Endodermal cell (in vitro differentiated cells): ENCODE measurements around the gene KAZN. TPM values are rescaled to one million over a fixed set of nuclear protein-coding genes. Genes with fewer than 3 reads are reported as not detected.

Experiments
- DNase-seq: peaks from one replicate; pipeline ENCODE4 v3.0.0-alpha.2; 2017
- H3K27ac ChIP-seq: 2 replicates; pipeline ENCODE4 v1.5.1; 2013; ENCODE audit warnings: mild to moderate bottlenecking, low read depth, low read length, moderate library complexity
- H3K27me3 ChIP-seq: 2 replicates; pipeline ENCODE4 v1.6.1; 2013; ENCODE audit warnings: mild to moderate bottlenecking, low read length, moderate library complexity; ENCODE audit not compliant: insufficient read depth, control insufficient read depth, poor library complexity, severe bottlenecking
- H3K36me3 ChIP-seq: 2 replicates; pipeline ENCODE4 v1.7.0; 2013; ENCODE audit warnings: mild to moderate bottlenecking, low read length, moderate library complexity; ENCODE audit not compliant: control insufficient read depth, insufficient read depth
- H3K4me1 ChIP-seq: one replicate; pipeline ENCODE4 v1.7.0; 2013; ENCODE audit warnings: low read length; ENCODE audit not compliant: control insufficient read depth, insufficient read depth
- H3K4me3 ChIP-seq: 2 replicates; pipeline ENCODE4 v1.5.1; 2013; ENCODE audit warnings: mild to moderate bottlenecking, low read length, moderate library complexity
- H3K9ac ChIP-seq: 2 replicates; pipeline ENCODE4 v1.6.1; 2013; ENCODE audit warnings: mild to moderate bottlenecking, low read length, moderate library complexity; ENCODE audit not compliant: poor library complexity, severe bottlenecking; ENCODE audit errors: extremely low read depth
- H3K9me3 ChIP-seq: 2 replicates; pipeline ENCODE4 v1.6.1; 2013; ENCODE audit warnings: mild to moderate bottlenecking, low read length, moderate library complexity; ENCODE audit not compliant: control insufficient read depth
- H3K27ac Mint-ChIP-seq: 2 replicates; pipeline ENCODE4 v1.8.0; 2020; ENCODE audit warnings: mixed read lengths
- H3K27me3 Mint-ChIP-seq: 2 replicates; pipeline ENCODE4 v1.8.0; 2021; ENCODE audit warnings: mild to moderate bottlenecking, mixed read lengths; ENCODE audit not compliant: insufficient read depth
- H3K36me3 Mint-ChIP-seq: 2 replicates; pipeline ENCODE4 v1.8.0; 2020; ENCODE audit warnings: low read depth, mixed read lengths
- H3K4me1 Mint-ChIP-seq: 2 replicates; pipeline ENCODE4 v1.8.0; 2020; ENCODE audit warnings: mixed read lengths
- H3K4me3 Mint-ChIP-seq: 2 replicates; pipeline ENCODE4 v1.8.0; 2020; ENCODE audit warnings: mild to moderate bottlenecking, moderate library complexity, mixed read lengths
- H3K9me3 Mint-ChIP-seq: 2 replicates; pipeline ENCODE4 v1.8.0; 2020; ENCODE audit warnings: mild to moderate bottlenecking, mixed read lengths
- CTCF ChIP-seq: fragments of 200-600 bp; sonication (generic); conservative IDR thresholded peaks from 2 replicates; pipeline ENCODE4 v1.5.0; 2021; ENCODE audit warnings: antibody characterized with exemption, mild to moderate bottlenecking
- WGBS, 2 experiments: methylation state at CpG; one replicate each; pipeline versions ENCODE4 v1.1.5 to v1.1.7; 2013; ENCODE audit warnings: missing lambda C conversion rate in 2 of 2, mixed read lengths in 1 of 2; ENCODE audit not compliant: insufficient coverage in 1 of 2, insufficient read length in 1 of 2; 5-methylcytosine and 5-hydroxymethylcytosine counted together
- total RNA-seq, 2 donors: library from RNA; stranded (reverse); fragmentation: NEBNext Ultra II Directional in 1 of 2; extraction: Animal tissue kit (Norgen Biotek cat#: 25700) in 1 of 2; gene quantifications; 2 replicates in 1 of 2; 3 replicates in 1 of 2; pipeline ENCODE4 v1.2.1, GENCODE V29; 2021

Gene KAZN
- total RNA-seq, 2 donors from 2014 or later: 12.4 to 13.9 TPM

GRCh38 chr1:14594045-14594444 is 4.4 kb upstream of the KAZN start:
- Mint-ChIP-seq H3K36me3 (no peaks in the 10 kb centered on the region), H3K27me3 (peaks cover 61% of the 10 kb centered on the region)

GRCh38 chr1:14596591-14596990 is 1.9 kb upstream of the KAZN start:
- Histone ChIP-seq H3K4me1 (peaks cover 10% of the 10 kb centered on the region), H3K4me3 (no peak overlapping the region), H3K27ac (no peak overlapping the region), H3K9ac (no peak overlapping the region), H3K9me3 (no peaks in the 10 kb centered on the region), H3K27me3 (peaks cover 26% of the 10 kb centered on the region), H3K36me3 (no peaks in the 10 kb centered on the region)
- no peak for TF ChIP-seq CTCF
- Mint-ChIP-seq H3K4me1 (peaks cover 49% of the 10 kb centered on the region), H3K36me3 (no peaks in the 10 kb centered on the region), H3K27me3 (peaks cover 57% of the 10 kb centered on the region), H3K27ac (no peak overlapping the region), H3K9me3 (no peaks in the 10 kb centered on the region), H3K4me3 (no peak overlapping the region)
- DNase-seq: no peak
- WGBS, 2 experiments: 85 to 92% methylated on average over 4 to 5 of the region's 5 CpGs

More at GRCh38 chr1:14594045-14594444, 4.4 kb upstream of the KAZN start:
- peaks cover 10% of the 10 kb centered on the region for H3K4me1 ChIP-seq
- no peak overlapping the region for H3K4me3 ChIP-seq
- H3K4me1 Mint-ChIP-seq: peaks cover 29% of the 10 kb centered on the region
- H3K27me3 ChIP-seq: peaks cover 8% of the 10 kb centered on the region
- WGBS, 2 experiments: 87 to 100% methylated on average over 4 to 5 of the region's 5 CpGs
- no peak overlapping the region for H3K27ac Mint-ChIP-seq
- no peaks in the 10 kb centered on the region for H3K9me3 Mint-ChIP-seq
- no peaks in the 10 kb centered on the region for H3K36me3 ChIP-seq
- H3K9ac ChIP-seq: no peak overlapping the region
- H3K4me3 Mint-ChIP-seq: no peak overlapping the region
- TF ChIP-seq CTCF: no peak
- H3K27ac ChIP-seq: no peak overlapping the region
- no peak for DNase-seq
- no peaks in the 10 kb centered on the region for H3K9me3 ChIP-seq

- H3K27ac ChIP-seq: peak overlapping the region; percentile 90
- peak; percentile 12 for TF ChIP-seq CTCF
- H3K27me3 ChIP-seq: peaks cover 18% of the 10 kb centered on the region
- Mint-ChIP-seq H3K4me3 (peak overlapping the region; percentile 69), H3K4me1 (peaks cover 54% of the 10 kb centered on the region), H3K27me3 (peaks cover 54% of the 10 kb centered on the region), H3K27ac (peak overlapping the region; percentile 90), H3K36me3 (no peaks in the 10 kb centered on the region), H3K9me3 (no peaks in the 10 kb centered on the region)
- 57 to 79% methylated on average over 3 to 10 of the region's 10 CpGs for WGBS, 2 experiments
- peak; percentile 87 for DNase-seq
- no peaks in the 10 kb centered on the region for H3K36me3 ChIP-seq
- no peak overlapping the region for H3K9ac ChIP-seq
- no peaks in the 10 kb centered on the region for H3K9me3 ChIP-seq
- H3K4me1 ChIP-seq: peaks cover 7% of the 10 kb centered on the region
- H3K4me3 ChIP-seq: peak overlapping the region; percentile 85
Measured at GRCh38 chr1:14597343-14598006, 1.0 kb upstream of the KAZN start.
